Endothelial cell of umbilical vein (primary cell): ENCODE data around the gene ZSWIM5.

ENCODE experiments used
- POLR2A ChIP-seq: IDR thresholded peaks from 2 replicates; pipeline ENCODE4 v1.6.1; 2012; ENCODE audit warnings: low read depth, mild to moderate bottlenecking, control low read depth, low read length
- TF ChIP-seq, protein P1 (sequence below), 2 donors: IDR thresholded peaks; 1 replicate in 1 of 2; 2 replicates in 1 of 2; pipeline ENCODE4 v1.5.1; 2011; ENCODE audit warnings: low read length in 2 of 2, mild to moderate bottlenecking in 2 of 2, moderate library complexity in 2 of 2, control low read depth in 1 of 2, inconsistent platforms in 1 of 2, low read depth in 1 of 2; ENCODE audit not compliant: insufficient read depth in 1 of 2; ENCODE audit errors: extremely low read depth in 1 of 2

DNA sequence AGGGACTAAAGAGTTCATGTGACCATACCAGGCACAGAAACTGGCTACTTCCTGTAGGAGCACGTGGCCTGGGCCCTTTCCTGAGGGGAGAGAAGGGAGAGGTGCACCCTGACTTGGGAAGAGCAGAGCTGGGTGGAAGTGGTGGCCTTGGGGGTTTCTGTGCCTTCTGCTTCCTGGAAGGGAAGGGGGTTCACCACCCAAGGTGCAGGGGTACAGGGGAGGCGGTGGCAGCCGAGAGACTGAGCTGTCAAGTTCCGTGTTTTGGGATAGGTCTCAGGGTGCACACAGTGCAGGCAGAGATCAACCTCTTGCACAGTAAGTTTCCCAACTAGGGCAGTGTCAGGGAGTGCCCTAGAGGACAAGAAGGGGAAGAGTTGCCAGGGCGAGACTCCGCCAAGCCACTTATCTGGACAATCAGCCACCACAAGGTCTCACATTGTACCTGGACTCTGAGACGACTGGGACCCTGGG, 205.4 kb downstream of the ZSWIM5 start:
- TF ChIP-seq, protein P1, sequence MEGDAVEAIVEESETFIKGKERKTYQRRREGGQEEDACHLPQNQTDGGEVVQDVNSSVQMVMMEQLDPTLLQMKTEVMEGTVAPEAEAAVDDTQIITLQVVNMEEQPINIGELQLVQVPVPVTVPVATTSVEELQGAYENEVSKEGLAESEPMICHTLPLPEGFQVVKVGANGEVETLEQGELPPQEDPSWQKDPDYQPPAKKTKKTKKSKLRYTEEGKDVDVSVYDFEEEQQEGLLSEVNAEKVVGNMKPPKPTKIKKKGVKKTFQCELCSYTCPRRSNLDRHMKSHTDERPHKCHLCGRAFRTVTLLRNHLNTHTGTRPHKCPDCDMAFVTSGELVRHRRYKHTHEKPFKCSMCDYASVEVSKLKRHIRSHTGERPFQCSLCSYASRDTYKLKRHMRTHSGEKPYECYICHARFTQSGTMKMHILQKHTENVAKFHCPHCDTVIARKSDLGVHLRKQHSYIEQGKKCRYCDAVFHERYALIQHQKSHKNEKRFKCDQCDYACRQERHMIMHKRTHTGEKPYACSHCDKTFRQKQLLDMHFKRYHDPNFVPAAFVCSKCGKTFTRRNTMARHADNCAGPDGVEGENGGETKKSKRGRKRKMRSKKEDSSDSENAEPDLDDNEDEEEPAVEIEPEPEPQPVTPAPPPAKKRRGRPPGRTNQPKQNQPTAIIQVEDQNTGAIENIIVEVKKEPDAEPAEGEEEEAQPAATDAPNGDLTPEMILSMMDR (IDR thresholded peaks at IDR 0.05; ENCODE audit: extremely low read depth in 1 of 2, insufficient read depth in 1 of 2, low read depth in 1 of 2, low read length in 2 of 2) = no peak
- no peak for TF ChIP-seq POLR2A
